Body of pancreas (tissue), 4 donors: ENCODE data around the gene PYGM.

ENCODE experiments used
- POLR2A ChIP-seq, 3 donors: fragments of 450-650 bp; IDR thresholded peaks; one replicate each; pipeline ENCODE4 v1.6.1; 2016; ENCODE audit warnings: antibody characterized with exemption in 3 of 3, mild to moderate bottlenecking in 2 of 3
- TF ChIP-seq, protein P1 (sequence below), 7 experiments: fragments of 450-650 bp in 4 of 7; fragments of 200-600 bp in 3 of 7; sonication (generic) in 3 of 7; IDR thresholded peaks; one replicate each; pipeline ENCODE4 v1.5.1; 2016 to 2019; ENCODE audit warnings: antibody characterized with exemption in 7 of 7

DNA sequence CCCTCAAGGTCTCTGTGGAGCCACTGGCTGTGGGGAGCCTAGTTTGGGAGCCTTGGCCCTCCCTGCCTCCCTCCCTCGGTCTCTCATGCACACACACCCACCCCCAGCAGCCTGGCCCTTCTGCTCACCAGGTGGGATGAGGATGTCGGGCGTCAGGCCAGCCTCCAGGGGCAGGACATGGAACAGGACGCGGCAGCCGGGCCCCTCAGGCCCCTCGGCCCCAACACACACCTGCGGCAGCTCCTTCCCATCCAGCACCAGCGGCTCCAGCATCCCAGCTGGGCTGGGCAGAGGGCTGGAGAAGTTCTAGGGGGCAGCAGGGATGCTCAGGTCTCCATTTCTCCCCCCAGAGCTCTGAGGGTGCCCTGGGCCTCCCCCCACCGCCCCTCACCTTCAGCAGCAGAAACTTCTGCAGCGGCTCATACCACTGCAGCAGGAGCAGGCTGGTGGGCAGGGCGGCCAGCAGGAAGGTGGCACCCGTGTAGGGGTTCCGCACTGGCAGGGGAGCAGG, 32.1 kb upstream of the PYGM start:
- no peak for TF ChIP-seq POLR2A (IDR thresholded peaks at IDR 0.05)
- TF ChIP-seq, protein P1, sequence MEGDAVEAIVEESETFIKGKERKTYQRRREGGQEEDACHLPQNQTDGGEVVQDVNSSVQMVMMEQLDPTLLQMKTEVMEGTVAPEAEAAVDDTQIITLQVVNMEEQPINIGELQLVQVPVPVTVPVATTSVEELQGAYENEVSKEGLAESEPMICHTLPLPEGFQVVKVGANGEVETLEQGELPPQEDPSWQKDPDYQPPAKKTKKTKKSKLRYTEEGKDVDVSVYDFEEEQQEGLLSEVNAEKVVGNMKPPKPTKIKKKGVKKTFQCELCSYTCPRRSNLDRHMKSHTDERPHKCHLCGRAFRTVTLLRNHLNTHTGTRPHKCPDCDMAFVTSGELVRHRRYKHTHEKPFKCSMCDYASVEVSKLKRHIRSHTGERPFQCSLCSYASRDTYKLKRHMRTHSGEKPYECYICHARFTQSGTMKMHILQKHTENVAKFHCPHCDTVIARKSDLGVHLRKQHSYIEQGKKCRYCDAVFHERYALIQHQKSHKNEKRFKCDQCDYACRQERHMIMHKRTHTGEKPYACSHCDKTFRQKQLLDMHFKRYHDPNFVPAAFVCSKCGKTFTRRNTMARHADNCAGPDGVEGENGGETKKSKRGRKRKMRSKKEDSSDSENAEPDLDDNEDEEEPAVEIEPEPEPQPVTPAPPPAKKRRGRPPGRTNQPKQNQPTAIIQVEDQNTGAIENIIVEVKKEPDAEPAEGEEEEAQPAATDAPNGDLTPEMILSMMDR (IDR thresholded peaks at IDR 0.05), result no peak
